Ovary (tissue), 3 donors: ENCODE results near the gene ADGRG1.

Source experiments
- CTCF ChIP-seq, 3 donors: fragments of 450-650 bp in 2 of 3; fragments of 200-600 bp in 1 of 3; IDR thresholded peaks; one replicate each; pipeline versions ENCODE4 v1.5.1 to v1.8.0; 2016 to 2022; ENCODE audit warnings: antibody characterized with exemption in 3 of 3, mild to moderate bottlenecking in 1 of 3
- POLR2A ChIP-seq: fragments of 450-650 bp; IDR thresholded peaks from one replicate; pipeline ENCODE4 v1.6.1; 2017; ENCODE audit warnings: antibody characterized with exemption, mild to moderate bottlenecking, moderate library complexity
- donor health status: DM: no; HTN: no; CAD: no.

GRCh38 chr16:57630931-57631845, 2.8 kb downstream of the ADGRG1 start:
- no peak for TF ChIP-seq POLR2A
- no peak for TF ChIP-seq CTCF (IDR thresholded peaks at IDR 0.05)
